ENCODE data around the gene STK32C.

- TF ChIP-seq, protein P1, sequence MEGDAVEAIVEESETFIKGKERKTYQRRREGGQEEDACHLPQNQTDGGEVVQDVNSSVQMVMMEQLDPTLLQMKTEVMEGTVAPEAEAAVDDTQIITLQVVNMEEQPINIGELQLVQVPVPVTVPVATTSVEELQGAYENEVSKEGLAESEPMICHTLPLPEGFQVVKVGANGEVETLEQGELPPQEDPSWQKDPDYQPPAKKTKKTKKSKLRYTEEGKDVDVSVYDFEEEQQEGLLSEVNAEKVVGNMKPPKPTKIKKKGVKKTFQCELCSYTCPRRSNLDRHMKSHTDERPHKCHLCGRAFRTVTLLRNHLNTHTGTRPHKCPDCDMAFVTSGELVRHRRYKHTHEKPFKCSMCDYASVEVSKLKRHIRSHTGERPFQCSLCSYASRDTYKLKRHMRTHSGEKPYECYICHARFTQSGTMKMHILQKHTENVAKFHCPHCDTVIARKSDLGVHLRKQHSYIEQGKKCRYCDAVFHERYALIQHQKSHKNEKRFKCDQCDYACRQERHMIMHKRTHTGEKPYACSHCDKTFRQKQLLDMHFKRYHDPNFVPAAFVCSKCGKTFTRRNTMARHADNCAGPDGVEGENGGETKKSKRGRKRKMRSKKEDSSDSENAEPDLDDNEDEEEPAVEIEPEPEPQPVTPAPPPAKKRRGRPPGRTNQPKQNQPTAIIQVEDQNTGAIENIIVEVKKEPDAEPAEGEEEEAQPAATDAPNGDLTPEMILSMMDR (IDR thresholded peaks at IDR 0.05), result no peak
- no peak for TF ChIP-seq POLR2A (IDR thresholded peaks at IDR 0.05; ENCODE audit: low read depth)
- no peak for TF ChIP-seq EP300 (IDR thresholded peaks at IDR 0.05)
- no peak for TF ChIP-seq POLR2AphosphoS5 (IDR thresholded peaks at IDR 0.05)
Measured at GRCh38 chr10:132351611-132352010, 43.9 kb upstream of the STK32C start.

All from esophagus muscularis mucosa (tissue), 4 donors.